GM21825 (cell line): ENCODE data around the gene PDCL2.

Source experiments
- ATAC-seq: cut with Tn5 transposase; IDR thresholded peaks from one replicate; pipeline ENCODE4 v1.9.1; 2021; ENCODE audit warnings: mild to moderate bottlenecking, moderate library complexity; ENCODE audit not compliant: unreplicated experiment

The PDCL2 gene

GRCh38 chr4:55540271-55540670, 51.8 kb downstream of the PDCL2 start:
- ATAC-seq = no peak

GRCh38 chr4:55539658-55540057, 52.4 kb downstream of the PDCL2 start:
- no peak for ATAC-seq

DNA sequence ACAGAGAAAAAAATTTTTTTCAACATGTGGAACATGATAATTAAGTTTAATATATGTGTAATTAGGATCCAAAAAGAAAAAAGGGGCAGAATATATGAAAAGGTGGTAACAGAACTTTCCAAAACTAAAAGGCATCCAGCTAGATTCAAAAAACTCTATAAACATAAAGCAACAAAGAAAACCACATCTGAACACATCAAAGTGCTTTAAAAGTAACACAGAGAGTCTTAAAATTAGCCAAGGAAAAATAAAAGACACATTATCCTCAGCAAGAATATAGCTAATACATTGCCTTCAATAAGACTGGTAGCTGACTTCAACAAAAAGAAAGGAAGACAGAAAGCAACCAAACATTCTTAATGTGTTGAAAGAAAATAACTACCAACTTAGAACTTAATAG, 53.5 kb downstream of the PDCL2 start:
- no peak for ATAC-seq

GRCh38 chr4:55534306-55534705, 57.7 kb downstream of the PDCL2 start:
- ATAC-seq = no peak

DNA sequence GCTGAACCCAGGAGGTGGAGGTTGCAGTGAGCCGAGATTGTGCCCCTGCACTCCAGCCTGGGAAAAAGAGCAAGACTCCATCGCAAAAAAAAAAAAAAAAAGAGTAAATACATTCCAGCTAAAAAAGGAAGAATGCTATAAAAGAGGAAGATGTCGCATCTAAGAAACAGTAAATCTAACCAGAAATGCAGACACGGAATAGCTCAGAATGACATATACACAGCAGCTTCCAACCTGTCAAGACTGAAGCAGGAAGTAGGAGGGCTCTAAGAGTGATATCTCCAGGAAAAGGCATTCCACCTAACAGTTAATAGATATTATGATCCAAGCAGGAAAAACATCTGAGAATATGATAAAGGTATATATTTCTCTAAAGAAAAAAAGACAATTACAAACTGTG, 61.4 kb downstream of the PDCL2 start:
- no peak for ATAC-seq

DNA sequence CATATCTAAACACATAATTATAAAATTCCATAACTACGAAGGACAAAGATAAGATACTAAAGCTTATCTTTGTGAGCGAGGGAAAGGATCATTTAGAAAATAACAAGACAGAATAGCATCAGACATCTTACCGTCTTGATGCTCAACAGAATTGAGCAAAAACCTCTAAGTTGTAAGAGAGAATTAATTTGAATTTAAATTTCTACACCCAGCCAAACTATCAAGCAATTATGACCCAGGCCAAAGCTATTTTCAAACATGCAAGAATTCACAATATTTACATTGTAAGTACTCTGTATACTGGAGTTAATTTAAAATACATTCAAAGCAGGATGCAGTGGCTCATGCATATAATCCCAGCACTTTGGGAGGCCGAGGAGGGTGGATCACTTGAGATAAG, 61.9 kb downstream of the PDCL2 start:
- no peak for ATAC-seq

GRCh38 chr4:55528491-55528890, 63.6 kb downstream of the PDCL2 start:
- ATAC-seq = no peak

DNA sequence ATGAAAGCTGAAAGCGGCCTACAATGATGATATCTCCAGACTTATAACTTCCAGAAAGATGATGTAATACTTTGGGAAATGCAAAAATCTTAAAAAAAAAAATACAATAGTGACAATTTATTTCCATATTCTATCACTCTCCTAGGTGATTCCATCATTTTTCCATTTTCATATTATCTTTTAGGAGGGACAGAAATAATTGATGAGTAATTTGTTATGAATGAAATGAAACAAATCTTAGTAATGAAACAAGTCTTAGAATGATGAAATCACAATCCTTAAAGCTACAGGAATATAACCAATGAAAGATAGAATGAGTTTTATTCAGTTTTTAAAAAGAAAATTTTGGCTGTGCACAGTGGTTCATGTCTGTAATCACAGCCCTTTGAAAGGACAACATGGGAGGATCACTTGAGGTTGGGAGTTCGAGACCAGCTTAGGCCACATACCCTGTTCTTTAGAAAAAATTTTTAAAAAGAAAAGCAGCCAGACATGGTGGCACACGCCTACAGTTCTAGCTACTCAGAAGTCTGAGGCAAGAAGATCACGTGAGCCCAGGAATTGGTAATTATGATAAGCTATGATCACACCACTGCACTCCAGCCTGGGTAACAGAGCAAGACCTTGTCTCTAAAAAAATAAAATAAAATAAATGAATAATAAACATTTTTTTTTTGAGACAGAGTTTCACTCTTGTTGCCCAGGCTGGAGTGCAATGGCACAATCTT, 67.0 kb downstream of the PDCL2 start:
- ATAC-seq = no peak

DNA sequence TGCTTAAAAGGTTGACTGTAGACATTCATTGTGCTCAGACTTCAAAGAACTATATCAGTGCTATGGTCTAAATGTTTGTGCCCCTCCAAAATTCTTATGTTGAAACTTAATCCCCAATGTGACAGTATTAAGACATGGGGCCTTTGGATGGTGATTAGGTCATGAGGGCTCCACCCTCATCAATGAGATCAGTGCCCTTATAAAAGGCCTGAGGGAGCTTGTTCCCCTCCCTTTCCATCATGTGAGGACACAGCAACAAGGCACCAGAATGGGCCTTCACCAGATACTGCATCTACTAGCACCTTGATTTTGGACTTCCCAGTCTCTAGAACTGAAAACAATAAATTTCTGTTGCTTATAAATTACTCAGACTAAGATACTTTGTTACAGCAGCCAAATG, 73.6 kb downstream of the PDCL2 start:
- ATAC-seq = no peak

- no peak for ATAC-seq
Measured at GRCh38 chr4:55517526-55518229, 74.4 kb downstream of the PDCL2 start.

DNA sequence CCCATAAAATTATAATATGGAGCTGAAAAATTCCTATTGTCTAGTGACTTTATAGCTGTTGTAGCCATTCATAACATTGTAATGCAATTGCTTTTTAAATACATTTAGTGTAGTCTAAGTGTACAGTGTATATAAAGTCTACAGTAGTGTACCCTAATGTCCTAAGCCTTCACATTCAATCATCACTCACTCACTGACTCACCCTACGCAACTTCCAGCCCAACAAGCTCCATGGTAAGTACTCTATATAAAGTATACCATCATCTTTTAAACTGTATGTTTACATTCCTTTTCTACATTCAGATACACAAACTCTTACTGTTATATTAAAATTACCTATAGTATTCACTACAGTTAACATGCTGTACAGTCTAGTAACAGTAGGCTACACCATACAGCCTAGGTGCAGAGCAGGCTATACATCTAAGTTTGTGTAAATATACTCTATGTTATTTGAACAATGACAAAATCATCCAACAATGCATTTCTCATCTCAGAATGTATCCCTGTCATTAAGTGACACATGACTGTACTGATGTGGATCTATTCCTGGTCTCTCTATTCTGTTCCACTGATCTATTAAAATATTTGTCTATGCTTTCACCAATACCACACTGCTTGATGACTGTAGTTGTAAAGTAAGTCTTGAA, 79.0 kb downstream of the PDCL2 start:
- ATAC-seq = no peak

DNA sequence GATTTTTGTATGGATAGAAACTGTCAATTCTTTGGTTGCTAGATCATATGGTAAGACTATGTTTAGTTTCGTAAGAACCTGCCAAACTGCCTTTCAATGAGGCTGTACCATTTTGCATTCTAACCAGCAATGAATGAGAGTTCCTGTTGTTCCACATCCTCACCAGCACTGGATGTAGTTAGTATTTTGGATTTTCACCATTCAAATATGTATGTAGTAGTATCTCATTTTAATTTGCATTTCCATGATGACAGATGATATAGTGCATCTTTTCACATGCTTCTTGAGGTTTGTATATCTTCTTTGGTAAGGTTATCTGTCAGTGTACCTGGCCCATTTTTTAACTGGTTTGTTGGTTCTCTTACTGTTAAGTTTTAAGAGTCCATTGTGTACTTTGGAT, 80.0 kb downstream of the PDCL2 start:
- ATAC-seq = no peak

GRCh38 chr4:55510685-55511084, 81.4 kb downstream of the PDCL2 start:
- no peak for ATAC-seq

- ATAC-seq = no peak
Measured at GRCh38 chr4:55509266-55509665, 82.8 kb downstream of the PDCL2 start.

DNA sequence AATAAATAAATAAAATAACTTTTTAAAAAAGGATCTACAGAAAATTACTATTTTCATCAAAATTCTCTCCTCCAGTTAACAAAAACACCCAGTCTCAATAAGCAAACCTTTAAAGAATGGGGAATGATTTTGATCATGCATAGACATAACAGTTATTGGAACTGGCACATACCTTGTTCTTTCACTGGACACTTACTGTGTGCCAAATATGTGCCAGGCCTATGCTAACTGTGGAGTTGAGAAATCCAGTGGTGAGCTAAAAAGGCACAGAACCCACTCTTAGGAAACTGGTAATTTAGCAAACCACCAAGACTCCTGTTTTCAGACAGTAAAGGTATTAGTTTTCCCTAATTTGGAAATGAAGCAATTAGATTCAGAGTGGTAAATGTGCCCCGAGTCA, 84.4 kb downstream of the PDCL2 start:
- ATAC-seq = no peak
